ENCODE data around the gene POU3F1.

- TF ChIP-seq, protein P1, sequence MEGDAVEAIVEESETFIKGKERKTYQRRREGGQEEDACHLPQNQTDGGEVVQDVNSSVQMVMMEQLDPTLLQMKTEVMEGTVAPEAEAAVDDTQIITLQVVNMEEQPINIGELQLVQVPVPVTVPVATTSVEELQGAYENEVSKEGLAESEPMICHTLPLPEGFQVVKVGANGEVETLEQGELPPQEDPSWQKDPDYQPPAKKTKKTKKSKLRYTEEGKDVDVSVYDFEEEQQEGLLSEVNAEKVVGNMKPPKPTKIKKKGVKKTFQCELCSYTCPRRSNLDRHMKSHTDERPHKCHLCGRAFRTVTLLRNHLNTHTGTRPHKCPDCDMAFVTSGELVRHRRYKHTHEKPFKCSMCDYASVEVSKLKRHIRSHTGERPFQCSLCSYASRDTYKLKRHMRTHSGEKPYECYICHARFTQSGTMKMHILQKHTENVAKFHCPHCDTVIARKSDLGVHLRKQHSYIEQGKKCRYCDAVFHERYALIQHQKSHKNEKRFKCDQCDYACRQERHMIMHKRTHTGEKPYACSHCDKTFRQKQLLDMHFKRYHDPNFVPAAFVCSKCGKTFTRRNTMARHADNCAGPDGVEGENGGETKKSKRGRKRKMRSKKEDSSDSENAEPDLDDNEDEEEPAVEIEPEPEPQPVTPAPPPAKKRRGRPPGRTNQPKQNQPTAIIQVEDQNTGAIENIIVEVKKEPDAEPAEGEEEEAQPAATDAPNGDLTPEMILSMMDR (tag by site-specific recombination; IDR thresholded peaks at IDR 0.05), result peak; percentile 29; the same call in 1 of the 2 replicates
- no peak for TF ChIP-seq ZNF514 (tag by site-specific recombination; IDR thresholded peaks at IDR 0.05)
Measured at GRCh38 chr1:38004284-38005108, 42.1 kb downstream of the POU3F1 start.
